GM12874 (cell line): ENCODE measurements around the gene ERI3.

Source experiments
- CTCF ChIP-seq: IDR thresholded peaks from 2 replicates; pipeline ENCODE4 v1.5.1; 2011; ENCODE audit warnings: low read depth, mild to moderate bottlenecking, control low read depth, low read length, moderate library complexity; ENCODE audit not compliant: insufficient read depth

Gene ERI3

GRCh38 chr1:44227211-44227610 lies 127.8 kb downstream of the ERI3 start:
- TF ChIP-seq CTCF, result no peak

- TF ChIP-seq CTCF, result no peak
Measured at GRCh38 chr1:44225761-44226160, 129.3 kb downstream of the ERI3 start.

DNA sequence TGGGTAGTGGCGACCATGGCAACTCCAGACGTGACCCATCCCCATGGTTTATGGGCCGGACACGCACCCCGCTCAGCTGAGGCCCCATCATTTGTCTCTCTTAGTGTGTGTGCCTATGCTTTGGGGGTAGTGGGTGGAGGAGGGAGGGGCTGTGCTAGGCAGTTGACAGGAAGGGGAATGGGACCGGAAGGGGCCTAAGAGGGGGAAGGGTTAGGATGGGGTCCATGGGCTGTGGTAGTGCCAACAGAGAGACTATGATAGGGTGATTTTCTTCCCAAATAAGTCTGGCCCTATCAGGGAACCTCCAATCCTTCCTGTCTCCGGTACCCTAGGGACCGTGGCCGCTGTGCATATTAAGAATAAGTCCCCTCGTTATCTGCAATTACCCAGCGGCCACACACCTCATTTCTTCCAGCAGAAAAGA lies 131.9 kb downstream of the ERI3 start:
- no peak for TF ChIP-seq CTCF

DNA sequence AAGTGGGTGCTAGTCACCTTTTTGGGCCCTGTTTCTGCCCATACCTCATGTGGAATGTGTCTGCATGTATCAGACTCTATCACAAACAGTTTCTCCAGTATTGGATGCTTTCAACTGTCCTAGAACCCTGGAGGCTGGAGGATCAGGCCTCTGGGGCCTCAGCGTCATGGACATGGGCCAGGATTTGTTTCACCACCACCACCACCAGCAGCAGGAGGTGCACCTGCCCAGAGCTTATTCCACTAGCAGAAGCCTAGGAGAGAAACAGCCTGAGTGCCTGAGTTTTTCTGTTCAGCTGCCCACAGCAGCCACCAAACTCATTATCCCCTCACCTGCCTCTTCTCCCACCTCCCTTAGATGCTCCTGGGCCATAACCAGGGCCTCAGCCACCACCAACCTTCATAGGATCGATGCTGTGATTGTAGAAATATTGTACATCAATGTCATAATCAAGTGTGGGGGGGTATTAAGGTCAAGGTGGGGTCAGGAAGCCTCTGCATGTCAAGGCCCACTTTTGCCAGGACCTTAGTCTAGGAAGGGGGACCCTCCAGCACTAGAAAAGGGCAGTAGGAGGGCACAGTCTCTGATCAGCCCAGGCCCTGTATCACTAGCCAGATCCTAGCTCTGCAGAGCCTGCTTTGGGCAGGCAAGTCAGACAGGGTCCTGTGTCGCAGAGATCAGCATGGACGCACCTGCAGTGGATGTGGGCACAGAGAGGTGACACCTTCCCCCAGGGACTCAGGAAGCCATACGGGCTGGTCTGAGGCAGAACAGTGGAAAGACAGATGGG lies 132.5 kb downstream of the ERI3 start:
- no peak for TF ChIP-seq CTCF

DNA sequence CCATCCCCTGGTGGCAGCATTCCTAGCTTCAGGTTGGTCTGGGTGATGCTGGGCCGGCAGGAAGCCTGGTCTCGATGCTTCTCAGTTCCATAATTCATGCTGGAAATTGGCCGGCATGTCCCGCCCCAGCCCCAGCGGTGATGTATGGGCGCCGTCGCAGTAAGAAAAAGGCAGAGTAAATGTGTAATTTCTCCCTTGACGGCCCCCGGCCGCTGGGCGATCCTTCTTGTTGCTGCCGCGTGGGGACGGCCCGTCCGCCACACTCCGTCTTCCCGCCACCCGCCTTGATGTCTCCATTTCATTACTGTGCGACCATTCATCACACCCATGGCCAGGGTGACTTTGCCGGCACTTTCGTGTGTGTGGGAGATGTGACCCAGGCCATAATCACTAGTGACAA lies 133.3 kb downstream of the ERI3 start:
- TF ChIP-seq CTCF, result no peak

GRCh38 chr1:44220755-44221154 lies 134.3 kb downstream of the ERI3 start:
- no peak for TF ChIP-seq CTCF

- TF ChIP-seq CTCF, result no peak
Measured at GRCh38 chr1:44220001-44220751, 134.9 kb downstream of the ERI3 start.
